H1 (cell line): ENCODE data around the gene TGFBR2. TPM values are rescaled to one million over a fixed set of nuclear protein-coding genes. Genes with fewer than 3 reads are reported as not detected.

Experiments
- CTCF ChIA-PET: fragments of 300-600 bp; sonication (Branson Sonifier 250); formaldehyde crosslinking; loops from one replicate; lab custom pipeline; 2021; ENCODE audit not compliant: partially characterized antibody; lab: Charles Lee
- POLR2A ChIA-PET: fragments of 300-600 bp; sonication (Branson Sonifier 250); formaldehyde crosslinking; loops from one replicate; lab custom pipeline; 2021; ENCODE audit warnings: inconsistent platforms; ENCODE audit not compliant: partially characterized antibody; lab: Charles Lee
- DNase-seq, 2 experiments: peaks; one replicate each; pipeline versions ENCODE4 v3.0.0 to v3.0.0-alpha.2; 2010 to 2022; ENCODE audit warnings: low spot score in 2 of 2, low read depth in 1 of 2, mixed read lengths in 1 of 2
- FAIRE-seq: peaks from 2 replicates; lab custom pipeline; 2011; peaks lifted over from hg19 to GRCh38; lab: Jason Lieb, UNC
- H2AFZ ChIP-seq: 2 replicates; pipeline ENCODE4 v1.8.1; 2012; ENCODE audit warnings: low read length, inconsistent platforms
- H2AK5ac ChIP-seq: 2 replicates; pipeline ENCODE4 v1.6.1; 2013; ENCODE audit warnings: low read depth, low read length
- H2BK120ac ChIP-seq: replicated peaks from 2 replicates; pipeline ENCODE3; 2013; ENCODE audit warnings: low read depth, low read length, inconsistent platforms
- H2BK12ac ChIP-seq: 2 replicates; pipeline ENCODE4 v1.6.1; 2013; ENCODE audit warnings: low read depth, low read length
- H2BK15ac ChIP-seq: 2 replicates; pipeline ENCODE4 v1.6.1; 2013; ENCODE audit warnings: low read length
- H2BK20ac ChIP-seq: 2 replicates; pipeline ENCODE4 v1.6.1; 2013; ENCODE audit warnings: low read length
- H2BK5ac ChIP-seq: 2 replicates; pipeline ENCODE4 v1.6.1; 2013; ENCODE audit warnings: low read depth, low read length
- H3K14ac ChIP-seq: 2 replicates; pipeline ENCODE4 v1.6.1; 2013; ENCODE audit warnings: inconsistent platforms; ENCODE audit not compliant: insufficient read length
- H3K18ac ChIP-seq: 2 replicates; pipeline ENCODE4 v1.6.1; 2013; ENCODE audit warnings: low read length; ENCODE audit errors: extremely low read depth
- H3K23ac ChIP-seq: 2 replicates; pipeline ENCODE4 v1.6.1; 2013; ENCODE audit warnings: inconsistent platforms; ENCODE audit not compliant: insufficient read length
- H3K23me2 ChIP-seq: 2 replicates; pipeline ENCODE4 v1.6.1; 2013; ENCODE audit warnings: low read depth, low read length
- H3K27ac ChIP-seq: 2 replicates; pipeline ENCODE4 v1.6.1; 2011; ENCODE audit warnings: low read depth, low read length, inconsistent platforms
- H3K27me3 ChIP-seq, 4 experiments: replicated peaks in 1 of 4; 1 replicate in 1 of 4; 2 replicates in 3 of 4; pipeline versions ENCODE4 v1.6.1 to v1.8.1; 2011 to 2013; ENCODE audit warnings: low read length in 3 of 4, mild to moderate bottlenecking in 3 of 4, inconsistent platforms in 2 of 4, mixed read lengths in 2 of 4, moderate library complexity in 1 of 4; ENCODE audit not compliant: control insufficient read depth in 3 of 4, insufficient read depth in 3 of 4; ENCODE audit errors: extremely low read depth in 1 of 4
- H3K36me3 ChIP-seq, 4 experiments: 2 replicates each; pipeline versions ENCODE4 v1.6.1 to v1.8.1; 2011 to 2013; ENCODE audit warnings: mild to moderate bottlenecking in 4 of 4, low read length in 3 of 4, moderate library complexity in 2 of 4, control low read depth in 1 of 4, inconsistent platforms in 1 of 4; ENCODE audit not compliant: insufficient read depth in 4 of 4, control insufficient read depth in 2 of 4
- H3K4ac ChIP-seq: replicated peaks from 2 replicates; pipeline ENCODE3; 2013; ENCODE audit warnings: low read length, low read depth, mixed read lengths, inconsistent platforms; ENCODE audit not compliant: insufficient read length
- H3K4me1 ChIP-seq, 4 experiments: replicated peaks in 1 of 4; 1 replicate in 1 of 4; 2 replicates in 3 of 4; pipeline versions ENCODE4 v1.6.1 to v1.8.1; 2011 to 2013; ENCODE audit warnings: low read length in 3 of 4, inconsistent platforms in 2 of 4, mixed read lengths in 1 of 4; ENCODE audit not compliant: insufficient read depth in 4 of 4, control insufficient read depth in 3 of 4
- H3K4me2 ChIP-seq, 2 experiments: 2 replicates each; pipeline versions ENCODE4 v1.6.1 to v1.8.1; 2011 to 2013; ENCODE audit warnings: low read depth in 2 of 2, low read length in 2 of 2, control low read depth in 1 of 2, inconsistent platforms in 1 of 2, mild to moderate bottlenecking in 1 of 2; ENCODE audit not compliant: insufficient read depth in 1 of 2
- H3K4me3 ChIP-seq, 4 experiments: fragments of 200-600, 300-600 bp in 1 of 4; sonication (generic), shearing (Covaris generic), sonication (Bioruptor Twin) in 1 of 4; 2 replicates each; pipeline versions ENCODE4 v1.5.1 to v1.8.1; 2011 to 2016; ENCODE audit warnings: low read length in 4 of 4, low read depth in 3 of 4, control low read depth in 2 of 4, inconsistent platforms in 2 of 4, mild to moderate bottlenecking in 2 of 4, mixed read lengths in 1 of 4, moderate library complexity in 1 of 4; ENCODE audit not compliant: insufficient read depth in 2 of 4; ENCODE audit errors: extremely low read depth in 1 of 4
- H3K56ac ChIP-seq: replicated peaks from 2 replicates; pipeline ENCODE3; 2013; ENCODE audit warnings: low read depth, mild to moderate bottlenecking, mixed read lengths, low read length, inconsistent platforms; ENCODE audit not compliant: insufficient read length
- H3K79me1 ChIP-seq: 2 replicates; pipeline ENCODE4 v1.6.1; 2013; ENCODE audit warnings: low read depth, low read length, control low read depth
- H3K79me2 ChIP-seq, 2 experiments: 2 replicates each; pipeline versions ENCODE4 v1.6.1 to v1.8.1; 2012 to 2013; ENCODE audit warnings: low read length in 2 of 2, mild to moderate bottlenecking in 2 of 2, inconsistent platforms in 1 of 2; ENCODE audit not compliant: insufficient read depth in 2 of 2, control insufficient read depth in 1 of 2
- H3K9ac ChIP-seq, 4 experiments: replicated peaks in 1 of 4; 1 replicate in 1 of 4; 2 replicates in 3 of 4; pipeline versions ENCODE4 v1.6.1 to v1.8.1; 2011 to 2013; ENCODE audit warnings: low read depth in 3 of 4, low read length in 3 of 4, control low read depth in 2 of 4, mild to moderate bottlenecking in 2 of 4, moderate library complexity in 2 of 4, inconsistent platforms in 1 of 4; ENCODE audit errors: extremely low read depth in 1 of 4
- H3K9me3 ChIP-seq, 2 experiments: 2 replicates each; pipeline versions ENCODE4 v1.6.1 to v1.8.1; 2012 to 2013; ENCODE audit warnings: mild to moderate bottlenecking in 2 of 2, moderate library complexity in 2 of 2, control low read depth in 1 of 2, inconsistent platforms in 1 of 2, low read depth in 1 of 2, low read length in 1 of 2, mixed read lengths in 1 of 2; ENCODE audit not compliant: insufficient read depth in 2 of 2
- H4K20me1 ChIP-seq, 2 experiments: replicated peaks in 1 of 2; 2 replicates each; pipeline versions ENCODE3 to v1.8.1; 2011 to 2013; ENCODE audit warnings: inconsistent platforms in 2 of 2, low read length in 2 of 2, mild to moderate bottlenecking in 1 of 2; ENCODE audit not compliant: insufficient read depth in 2 of 2, control insufficient read depth in 1 of 2
- H4K5ac ChIP-seq: 2 replicates; pipeline ENCODE4 v1.6.1; 2013; ENCODE audit warnings: low read length, low read depth, mixed read lengths, inconsistent platforms; ENCODE audit not compliant: insufficient read length
- H4K8ac ChIP-seq: 2 replicates; pipeline ENCODE4 v1.8.0; 2013; ENCODE audit warnings: mild to moderate bottlenecking, moderate library complexity, low read length, inconsistent platforms; ENCODE audit not compliant: insufficient read depth; ENCODE audit errors: extremely low read depth
- H4K91ac ChIP-seq: replicated peaks from 2 replicates; pipeline ENCODE3; 2013; ENCODE audit warnings: low read length, mixed read lengths, inconsistent platforms; ENCODE audit not compliant: insufficient read length
- CHD2 ChIP-seq: IDR thresholded peaks from 2 replicates; pipeline ENCODE4 v1.6.1; 2012; ENCODE audit warnings: low read length, improper control_type of control experiment
- GABPA ChIP-seq: IDR thresholded peaks from 2 replicates; pipeline ENCODE4 v1.6.1; 2011; ENCODE audit warnings: mild to moderate bottlenecking, low read length, moderate library complexity, borderline replicate concordance; ENCODE audit not compliant: insufficient read depth
- JUND ChIP-seq: IDR thresholded peaks from 2 replicates; pipeline ENCODE4 v1.6.1; 2011; ENCODE audit warnings: mild to moderate bottlenecking, improper control_type of control experiment, low read length
- POLR2A ChIP-seq, 2 experiments: IDR thresholded peaks; 1 replicate in 1 of 2; 2 replicates in 1 of 2; pipeline ENCODE4 v1.6.1; 2011; ENCODE audit warnings: low read depth in 2 of 2, low read length in 2 of 2, mild to moderate bottlenecking in 2 of 2; ENCODE audit errors: control extremely low read depth in 1 of 2
- POLR2AphosphoS5 ChIP-seq: IDR thresholded peaks from 2 replicates; pipeline ENCODE4 v1.6.1; 2011; ENCODE audit warnings: low read depth, low read length
- POU5F1 ChIP-seq: IDR thresholded peaks from 2 replicates; pipeline ENCODE4 v1.6.1; 2011; ENCODE audit warnings: low read depth, mild to moderate bottlenecking, low read length, moderate library complexity
- RAD21 ChIP-seq, 2 experiments: IDR thresholded peaks in 1 of 2; conservative IDR thresholded peaks in 1 of 2; 2 replicates each; pipeline ENCODE4 v1.6.1; 2011; ENCODE audit warnings: low read depth in 2 of 2, low read length in 2 of 2, improper control_type of control experiment in 1 of 2, inconsistent platforms in 1 of 2, mild to moderate bottlenecking in 1 of 2, moderate library complexity in 1 of 2
- RFX5 ChIP-seq: IDR thresholded peaks from 2 replicates; pipeline ENCODE4 v1.6.1; 2011; ENCODE audit warnings: low read depth, low read length, improper control_type of control experiment, borderline replicate concordance
- SRF ChIP-seq: IDR thresholded peaks from 2 replicates; pipeline ENCODE4 v1.6.1; 2011; ENCODE audit warnings: mild to moderate bottlenecking, low read depth, low read length, moderate library complexity
- TAF7 ChIP-seq: optimal IDR thresholded peaks from 2 replicates; pipeline ENCODE3; 2011; ENCODE audit warnings: low read depth, mild to moderate bottlenecking, inconsistent platforms, low read length, moderate library complexity, borderline replicate concordance
- TEAD4 ChIP-seq: IDR thresholded peaks from 2 replicates; pipeline ENCODE4 v1.6.1; 2012; ENCODE audit warnings: low read depth, low read length, inconsistent platforms, mixed read lengths
- USF2 ChIP-seq: IDR thresholded peaks from 2 replicates; pipeline ENCODE4 v1.6.1; 2011; ENCODE audit warnings: low read length, improper control_type of control experiment
- YY1 ChIP-seq: IDR thresholded peaks from 2 replicates; pipeline ENCODE4 v1.6.1; 2011; ENCODE audit warnings: low read depth, mild to moderate bottlenecking, low read length
- WGBS, 2 experiments: shearing (Covaris generic) in 1 of 2; methylation state at CpG; one replicate each; pipeline versions ENCODE4 v1.1.6 to v1.1.7; 2013 to 2015; ENCODE audit warnings: low lambda C conversion rate in 2 of 2, mixed read lengths in 2 of 2, inconsistent platforms in 1 of 2, low coverage in 1 of 2, missing lambda C conversion rate in 1 of 2; ENCODE audit not compliant: insufficient replicate concordance in 2 of 2, insufficient coverage in 1 of 2, insufficient read length in 1 of 2; ENCODE audit errors: extremely low coverage in 1 of 2, missing lambda C conversion rate in 1 of 2; 5-methylcytosine and 5-hydroxymethylcytosine counted together
- polyA plus RNA-seq, 7 experiments: library from polyadenylated mRNA; depleted of rRNA in 3 of 7; stranded (reverse) in 5 of 7; unstranded in 2 of 7; fragments of >200 nt in 5 of 7; fragments of 200-250 nt in 2 of 7; gene quantifications; 1 replicate in 5 of 7; 2 replicates in 1 of 7; 4 replicates in 1 of 7; pipeline versions ENCODE4 v1.2.1 to v1.2.3, GENCODE V29; 2011 to 2013; ENCODE audit warnings: missing spikeins in 2 of 7, mixed read lengths in 2 of 7
- total RNA-seq: library from RNA; stranded (reverse); fragmentation: NEBNext Ultra II Directional; extraction: Animal tissue kit (Norgen Biotek cat#: 25700); gene quantifications from 2 replicates; pipeline ENCODE4 v1.2.1, GENCODE V29; 2021

TGFBR2 gene
- total and polyA plus RNA-seq, 2 of the 8 experiments (the other 6 are each of a cell fraction or from before 2014, with no cell fraction given) = 4.2 to 7.4 TPM

GRCh38 chr3:30650348-30650995, 44.1 kb downstream of the TGFBR2 start:
- Histone ChIP-seq H3K9ac (no peak overlapping the region), H4K8ac (no peak overlapping the region), H3K23me2 (no peaks in the 10 kb centered on the region; the same call in 1 of the 2 replicates), H3K56ac (no peak overlapping the region), H2BK20ac (no peak overlapping the region), H3K27ac (no peak overlapping the region), H3K4ac (no peak overlapping the region), H3K36me3 (peaks cover 0 to 35% (median 16%) of the 10 kb centered on the region in 4 experiments; a peak in 7 of 8 replicates), H3K14ac (no peak overlapping the region), H2BK15ac (no peak overlapping the region), H3K4me3 (no peak overlapping the region), H3K18ac (no peak overlapping the region), H3K79me1 (no peaks in the 10 kb centered on the region), H2BK12ac (no peak overlapping the region), H2BK120ac (no peak overlapping the region), H3K27me3 (no peaks in the 10 kb centered on the region), H2BK5ac (no peak overlapping the region), H3K23ac (no peak overlapping the region), H2AFZ (no peak overlapping the region), H2AK5ac (no peak overlapping the region), H3K4me1 (peaks cover 0 to 6% (median 3%) of the 10 kb centered on the region in 4 experiments; a peak in 2 of 7 replicates), H4K91ac (no peak overlapping the region), H4K5ac (no peak overlapping the region), H3K79me2 (no peaks in the 10 kb centered on the region), H3K4me2 (no peak overlapping the region), H3K9me3 (no peaks in the 10 kb centered on the region), H4K20me1 (peaks cover 0 to 1% of the 10 kb centered on the region in 2 experiments)
- FAIRE-seq (no peak), DNase-seq (no peak)
- ChIA-PET POLR2A (no interaction called here), CTCF (interaction anchor here (1.4 kb wide), 1 partner anchor 42 kb away, joined by 3 read pairs; no protein-coding TSS in a partner anchor)
- 92% methylated on average over 2 of the region's 2 CpGs; no CpG with 5 or more reads in 1 of the 2 experiments for WGBS, 2 experiments
- TF ChIP-seq GABPA (no peak), TEAD4 (no peak), TAF7 (no peak), JUND (no peak), RAD21 (IDR thresholded peaks at IDR 0.05 in 1 of 2, conservative IDR thresholded peaks at IDR 0.05 in 1 of 2; ENCODE audit: low read depth in 2 of 2, low read length in 2 of 2) (no peak), USF2 (no peak), SRF (no peak), YY1 (no peak), RFX5 (no peak), POLR2A (IDR thresholded peaks at IDR 0.05; ENCODE audit: control extremely low read depth in 1 of 2, low read depth in 2 of 2, low read length in 2 of 2) (no peak), POU5F1 (no peak), CHD2 (no peak), POLR2AphosphoS5 (no peak)
